ENCODE results near the gene ANTKMT. TPM values are rescaled to one million over a fixed set of nuclear protein-coding genes. Genes with fewer than 3 reads are reported as not detected.
A peak's percentile ranks its signal among the peaks of the same experiment; 100 is the strongest.

ANTKMT gene
- total and polyA plus RNA-seq, 7 experiments from 2014 or later = 11.9 to 26.8 (median 14.7) TPM

DNA sequence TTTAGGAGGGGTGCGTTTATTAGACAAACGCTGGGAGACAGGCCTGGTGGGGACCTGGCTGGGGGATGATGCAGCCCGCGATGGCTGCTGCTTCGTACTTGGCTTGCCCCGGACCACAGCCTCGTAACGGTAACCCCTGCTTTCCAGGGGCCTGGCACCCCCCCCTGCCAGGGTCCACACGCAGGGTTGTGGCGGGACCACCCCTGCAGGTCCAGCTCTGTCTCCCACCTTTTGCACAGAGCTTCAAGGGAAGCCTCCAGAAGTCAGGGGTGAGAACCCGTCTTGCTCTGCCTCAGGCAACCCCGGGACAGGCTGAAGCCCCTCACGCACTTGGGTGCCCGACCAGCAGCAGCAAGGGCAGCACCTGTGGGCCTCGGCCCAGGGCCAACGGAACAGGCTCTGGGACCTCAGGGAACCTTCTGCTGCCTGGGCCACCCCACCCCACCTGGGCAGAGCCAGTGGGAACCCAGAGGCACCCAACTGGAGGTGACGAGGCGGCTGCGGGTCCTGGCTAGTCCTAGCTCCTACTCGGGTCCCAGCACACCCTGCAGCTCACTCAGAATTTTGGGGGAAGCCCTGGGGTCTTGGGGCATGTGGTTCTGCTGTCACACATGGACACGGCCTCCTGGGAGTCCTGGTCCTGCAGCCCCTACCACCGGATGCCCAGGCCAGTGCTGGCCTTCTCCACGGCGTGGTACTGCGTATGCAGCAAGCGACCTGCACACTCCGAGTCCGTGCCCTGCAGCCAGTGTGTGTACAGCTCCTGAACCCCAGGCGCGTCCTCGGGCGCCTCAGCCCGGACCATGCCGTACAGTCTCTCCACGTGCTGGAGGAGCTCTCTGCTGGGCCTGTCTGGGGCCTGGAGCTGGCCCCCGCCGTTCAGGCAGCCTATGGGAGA lies 9.1 kb downstream of the ANTKMT start:
- DNase-seq = no peak
- no peaks in the 10 kb centered on the region for H3K36me3 Mint-ChIP-seq
- H3K27ac ChIP-seq (ENCODE audit: low read depth, low read length) = no peak overlapping the region
- intact Hi-C loops (cut with micrococcal nuclease) = loop anchor here in 1 of 2 donors (5.0 kb wide), 1 partner anchor 593 kb away; the partner anchor contains the start of gene NPRL3
- ChIA-PET POLR2A (interaction anchor here (0.5 to 3.8 kb wide), 4 partner anchors 9 to 53 kb away, joined by 3 to 11 read pairs (median 4); partner anchors contain the start of gene ANTKMT), CTCF (interaction anchor here (0.5 to 1.4 kb wide), 3 partner anchors 10 to 20 kb away, joined by 3 read pairs; partner anchors contain the start of gene CIAO3)
- no peak for ATAC-seq
- peaks cover 0 to 6% (median 0%) of the 10 kb centered on the region in 5 donors for H3K27me3 Mint-ChIP-seq
- peak overlapping the region in 2 of 10 donors; percentile 16 to 44 for H3K4me3 Mint-ChIP-seq
- peaks cover 0 to 28% (median 4%) of the 10 kb centered on the region in 3 experiments for H3K36me3 ChIP-seq (ENCODE audit: control insufficient read depth in 2 of 3, insufficient read depth in 3 of 3, low read length in 3 of 3)
- H3K9me3 ChIP-seq (ENCODE audit: control insufficient read depth in 2 of 3, low read length in 3 of 3) = no peaks in the 10 kb centered on the region
- H3K4me3 ChIP-seq (ENCODE audit: low read length) = no peak overlapping the region
- no peaks in the 10 kb centered on the region for H3K27me3 ChIP-seq (ENCODE audit: control insufficient read depth in 2 of 2, insufficient read depth in 2 of 2, low read length in 2 of 2)
- no peak overlapping the region for H3K27ac Mint-ChIP-seq
- peaks cover 0 to under 1% (median 0%) of the 10 kb centered on the region in 7 donors for H3K4me1 Mint-ChIP-seq
- no peaks in the 10 kb centered on the region for H3K9me3 Mint-ChIP-seq
- H3K4me1 ChIP-seq (ENCODE audit: control insufficient read depth in 2 of 2, insufficient read depth in 2 of 2, low read length in 2 of 2) = peaks cover 0 to 12% of the 10 kb centered on the region in 2 donors

DNA sequence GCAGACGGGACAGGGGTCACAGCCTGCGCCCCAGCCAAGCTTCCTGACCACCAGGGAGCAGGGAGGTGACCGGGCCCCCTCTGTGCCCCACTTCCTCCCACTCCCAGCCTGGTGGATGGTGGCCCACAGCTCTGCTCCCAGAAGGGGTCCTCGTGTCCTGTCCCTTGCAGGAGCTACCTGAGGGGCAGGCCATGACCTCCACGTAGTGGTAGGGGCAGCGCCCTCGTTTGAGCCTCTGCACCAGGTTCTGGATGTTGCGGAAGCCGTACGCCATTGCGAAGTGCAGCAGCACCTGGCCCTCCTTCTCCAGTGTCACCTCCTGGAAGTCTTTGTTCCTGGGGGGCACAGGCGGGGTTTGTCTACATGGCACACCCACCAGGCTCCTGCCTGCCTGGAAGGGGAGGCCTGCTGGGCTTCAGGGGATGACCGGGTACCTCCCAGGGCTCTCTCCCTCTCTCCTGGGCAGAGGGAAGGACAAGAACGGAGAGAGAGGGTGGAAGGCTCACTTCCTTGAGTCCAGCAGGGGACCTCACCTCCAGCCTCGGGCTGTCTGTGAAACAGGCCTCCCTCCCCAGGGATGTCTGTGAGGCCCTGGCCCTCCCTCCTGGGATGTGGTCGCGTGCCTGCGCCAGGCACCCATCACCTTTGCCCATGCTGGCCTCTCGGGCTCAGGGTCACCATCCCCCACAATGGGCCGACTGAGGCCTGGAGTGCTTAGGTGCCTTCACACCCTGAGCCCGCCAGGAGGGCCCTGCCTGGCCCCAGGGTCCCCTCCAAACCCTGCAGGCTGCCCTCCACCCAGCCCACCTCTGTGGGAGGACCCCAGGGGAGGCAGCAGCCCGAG lies 9.9 kb downstream of the ANTKMT start:
- ChIA-PET CTCF (interaction anchor here (0.5 to 3.5 kb wide), 4 partner anchors 9 to 20 kb away, joined by 3 to 12 read pairs (median 3); partner anchors contain the start of gene CIAO3), POLR2A (interaction anchor here (3.8 kb wide), 1 partner anchor 10 kb away, joined by 11 read pairs; the partner anchor contains the start of gene ANTKMT)
- H3K4me1 ChIP-seq (ENCODE audit: control insufficient read depth in 2 of 2, insufficient read depth in 2 of 2, low read length in 2 of 2) = peaks cover 0 to 12% of the 10 kb centered on the region in 2 donors
- DNase-seq (no peak), ATAC-seq (no peak)
- no peak overlapping the region for H3K4me3 ChIP-seq (ENCODE audit: low read length)
- H3K9me3 ChIP-seq (ENCODE audit: control insufficient read depth in 2 of 3, low read length in 3 of 3) = no peaks in the 10 kb centered on the region
- no peak overlapping the region for H3K4me3 Mint-ChIP-seq
- H3K4me1 Mint-ChIP-seq = peaks cover 0 to 8% (median 0%) of the 10 kb centered on the region in 7 donors
- H3K9me3 Mint-ChIP-seq = no peaks in the 10 kb centered on the region
- H3K27ac Mint-ChIP-seq = no peak overlapping the region
- H3K27me3 ChIP-seq (ENCODE audit: control insufficient read depth in 2 of 2, insufficient read depth in 2 of 2, low read length in 2 of 2) = no peaks in the 10 kb centered on the region
- intact Hi-C loops (cut with micrococcal nuclease) = no loop called here
- H3K36me3 ChIP-seq (ENCODE audit: control insufficient read depth in 2 of 3, insufficient read depth in 3 of 3, low read length in 3 of 3) = peaks cover 0 to 36% (median 5%) of the 10 kb centered on the region in 3 experiments
- H3K36me3 Mint-ChIP-seq = peaks cover 0 to 5% (median 3%) of the 10 kb centered on the region in 5 donors
- H3K27me3 Mint-ChIP-seq = peaks cover 0 to 3% (median 0%) of the 10 kb centered on the region in 5 donors
- no peak overlapping the region for H3K27ac ChIP-seq (ENCODE audit: low read depth, low read length)

DNA sequence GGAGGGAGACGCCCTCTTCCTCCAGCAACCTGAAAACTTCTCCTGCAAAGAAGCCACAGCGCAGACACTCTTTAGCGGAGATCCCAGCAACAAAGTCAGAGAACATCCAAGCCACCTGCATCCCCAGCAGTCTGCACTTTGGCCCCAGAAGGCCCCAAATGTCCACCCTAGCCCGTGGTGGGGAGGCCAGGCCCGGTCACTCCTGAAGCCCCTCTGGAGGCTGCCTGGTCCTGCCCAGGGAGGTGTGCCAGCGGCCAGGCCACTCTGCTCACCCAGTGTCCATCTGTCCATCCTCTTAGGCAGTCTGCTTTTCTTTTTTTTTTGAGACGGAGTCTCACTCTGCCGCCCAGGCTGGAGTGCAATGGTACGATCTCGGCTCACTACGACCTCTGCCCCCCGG lies 11.4 kb downstream of the ANTKMT start:
- Mint-ChIP-seq H3K4me3 (no peak overlapping the region), H3K36me3 (peaks cover 0 to 9% (median 3%) of the 10 kb centered on the region in 5 donors), H3K9me3 (no peaks in the 10 kb centered on the region), H3K4me1 (peaks cover 0 to 12% (median 0%) of the 10 kb centered on the region in 7 donors), H3K27me3 (no peaks in the 10 kb centered on the region), H3K27ac (no peak overlapping the region)
- ChIA-PET CTCF (interaction anchor here (0.6 to 3.5 kb wide), 4 partner anchors 11 to 328 kb away, joined by 3 to 12 read pairs (median 4); partner anchors contain the start of gene ANTKMT), POLR2A (interaction anchor here (3.8 kb wide), 1 partner anchor 12 kb away, joined by 11 read pairs; the partner anchor contains the start of gene ANTKMT)
- no peak for DNase-seq
- Histone ChIP-seq H3K27ac (ENCODE audit: low read depth, low read length) (no peak overlapping the region), H3K4me1 (ENCODE audit: control insufficient read depth in 2 of 2, insufficient read depth in 2 of 2, low read length in 2 of 2) (peaks cover 0 to 3% of the 10 kb centered on the region in 2 donors), H3K27me3 (ENCODE audit: control insufficient read depth in 2 of 2, insufficient read depth in 2 of 2, low read length in 2 of 2) (no peaks in the 10 kb centered on the region), H3K36me3 (ENCODE audit: control insufficient read depth in 2 of 3, insufficient read depth in 3 of 3, low read length in 3 of 3) (peaks cover 0 to 50% (median 7%) of the 10 kb centered on the region in 3 experiments), H3K4me3 (ENCODE audit: low read length) (no peak overlapping the region), H3K9me3 (ENCODE audit: control insufficient read depth in 2 of 3, low read length in 3 of 3) (no peaks in the 10 kb centered on the region)
- intact Hi-C loops (cut with micrococcal nuclease) = no loop called here
- ATAC-seq = no peak

DNA sequence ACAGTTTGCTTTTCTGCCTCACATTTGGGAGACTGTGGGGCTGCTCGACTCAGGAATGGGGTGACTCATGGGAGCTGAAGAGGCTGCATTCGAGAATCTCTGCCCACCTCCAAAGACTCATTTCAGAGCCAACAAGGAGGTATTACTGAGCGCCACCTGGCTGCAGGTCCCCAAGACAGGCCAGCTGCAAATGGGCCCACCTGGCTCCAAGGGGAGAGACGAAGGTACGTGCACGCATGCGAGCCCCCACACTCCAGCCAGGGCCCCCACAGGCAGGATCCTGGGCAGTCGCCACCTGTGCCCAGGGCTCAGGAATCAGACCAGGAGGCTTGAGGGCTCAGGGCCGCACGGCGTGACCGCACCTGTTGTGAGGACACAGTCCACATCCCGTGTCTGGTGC lies 12.0 kb downstream of the ANTKMT start:
- Histone ChIP-seq H3K4me1 (ENCODE audit: control insufficient read depth in 2 of 2, insufficient read depth in 2 of 2, low read length in 2 of 2) (no peaks in the 10 kb centered on the region), H3K27me3 (ENCODE audit: control insufficient read depth in 2 of 2, insufficient read depth in 2 of 2, low read length in 2 of 2) (no peaks in the 10 kb centered on the region), H3K27ac (ENCODE audit: low read depth, low read length) (no peak overlapping the region), H3K36me3 (ENCODE audit: control insufficient read depth in 2 of 3, insufficient read depth in 3 of 3, low read length in 3 of 3) (peaks cover 0 to 57% (median 7%) of the 10 kb centered on the region in 3 experiments), H3K9me3 (ENCODE audit: control insufficient read depth in 2 of 3, low read length in 3 of 3) (no peaks in the 10 kb centered on the region), H3K4me3 (ENCODE audit: low read length) (no peak overlapping the region)
- POLR2A ChIA-PET = no interaction called here
- CTCF ChIA-PET = interaction anchor here (0.8 to 3.5 kb wide), 5 partner anchors 12 to 22 kb away, joined by 3 to 12 read pairs (median 3); partner anchors contain the start of gene ANTKMT
- Mint-ChIP-seq H3K36me3 (peaks cover 0 to 12% (median 3%) of the 10 kb centered on the region in 5 donors), H3K4me3 (no peak overlapping the region), H3K27ac (no peak overlapping the region), H3K4me1 (peaks cover 0 to 15% (median 0%) of the 10 kb centered on the region in 7 donors), H3K27me3 (no peaks in the 10 kb centered on the region), H3K9me3 (no peaks in the 10 kb centered on the region)
- DNase-seq (no peak), ATAC-seq (no peak)
- intact Hi-C loops (cut with micrococcal nuclease) = loop anchor here in 1 of 2 donors (1.0 kb wide), 1 partner anchor 22 kb away; no protein-coding TSS in a partner anchor

DNA sequence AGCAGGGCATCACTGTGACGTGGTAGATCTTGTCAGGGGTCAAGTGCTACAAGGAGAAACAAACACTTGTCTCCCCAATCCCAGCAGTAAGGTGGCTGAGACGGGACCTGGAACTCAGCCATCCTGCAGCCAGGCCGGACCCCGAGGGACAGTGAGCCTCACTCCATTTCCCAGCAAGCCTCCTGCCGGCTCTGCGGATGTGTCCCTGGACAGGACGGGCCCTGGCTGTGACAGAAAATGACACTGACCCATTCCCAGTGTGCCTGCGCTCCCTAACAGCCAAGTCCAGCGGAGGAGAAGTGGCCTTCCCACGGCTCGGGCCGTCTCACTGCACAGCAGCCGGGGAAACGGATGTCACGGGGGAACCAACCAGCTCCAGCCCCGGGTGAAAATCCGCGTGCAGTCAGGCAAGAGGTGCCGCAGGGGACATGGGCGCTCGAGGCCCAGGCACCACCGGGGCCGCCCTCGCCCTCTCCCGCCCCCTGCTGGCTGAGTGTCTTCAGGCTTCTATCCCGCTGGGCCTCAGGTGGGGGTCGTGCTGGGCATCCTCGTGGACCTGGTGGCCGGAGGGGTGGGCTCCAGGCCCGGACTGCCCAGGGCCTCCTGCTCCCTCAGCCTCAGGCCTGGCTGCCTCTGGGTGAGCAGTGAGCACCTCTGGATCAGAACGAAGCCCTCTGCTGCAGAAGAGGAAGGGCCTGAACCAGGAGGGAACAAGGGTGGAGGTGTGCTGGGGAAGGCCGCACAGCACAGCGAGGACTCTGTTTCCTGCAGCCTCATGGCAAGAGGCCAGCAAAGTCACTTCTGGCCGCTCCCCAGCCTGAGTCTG lies 12.6 kb downstream of the ANTKMT start:
- H3K27me3 Mint-ChIP-seq = no peaks in the 10 kb centered on the region
- CTCF ChIA-PET = interaction anchor here (0.8 to 3.5 kb wide), 5 partner anchors 12 to 23 kb away, joined by 3 to 12 read pairs (median 3); partner anchors contain the start of gene ANTKMT

More for the DNA sequence above, 12.6 kb downstream of the ANTKMT start:
- POLR2A ChIA-PET = interaction anchor here (1.2 kb wide), 1 partner anchor 8 kb away, joined by 3 read pairs; the partner anchor contains the start of gene CCDC78
- peaks cover 0 to 13% (median 3%) of the 10 kb centered on the region in 5 donors for H3K36me3 Mint-ChIP-seq
- H3K4me1 Mint-ChIP-seq = peaks cover 0 to 15% (median 0%) of the 10 kb centered on the region in 7 donors
- DNase-seq = peak in 1 of 9 donors; percentile 22
- Histone ChIP-seq H3K4me3 (ENCODE audit: low read length) (no peak overlapping the region), H3K4me1 (ENCODE audit: control insufficient read depth in 2 of 2, insufficient read depth in 2 of 2, low read length in 2 of 2) (no peaks in the 10 kb centered on the region), H3K9me3 (ENCODE audit: control insufficient read depth in 2 of 3, low read length in 3 of 3) (no peaks in the 10 kb centered on the region), H3K27me3 (ENCODE audit: control insufficient read depth in 2 of 2, insufficient read depth in 2 of 2, low read length in 2 of 2) (no peaks in the 10 kb centered on the region), H3K36me3 (ENCODE audit: control insufficient read depth in 2 of 3, insufficient read depth in 3 of 3, low read length in 3 of 3) (peaks cover 0 to 59% (median 7%) of the 10 kb centered on the region in 3 experiments), H3K27ac (ENCODE audit: low read depth, low read length) (no peak overlapping the region)
- no peaks in the 10 kb centered on the region for H3K9me3 Mint-ChIP-seq
- intact Hi-C loops (cut with micrococcal nuclease) = loop anchor here in 1 of 2 donors (1.0 kb wide), 1 partner anchor 22 kb away; no protein-coding TSS in a partner anchor
- ATAC-seq = peak; percentile 63
- H3K27ac Mint-ChIP-seq = no peak overlapping the region
- H3K4me3 Mint-ChIP-seq = no peak overlapping the region

All from naive thymus-derived CD4-positive, alpha-beta T cell (primary cell).